Spleen (tissue), 11 donors: ENCODE results near the gene ASCL5. TPM values are rescaled to one million over a fixed set of nuclear protein-coding genes. Genes with fewer than 3 reads are reported as not detected.

Experiments
- DNase-seq: peaks from one replicate; pipeline ENCODE4 v3.0.0-alpha.2; 2020
- H3K27ac ChIP-seq, 8 donors: fragments of 200-600 bp; sonication (generic) in 7 of 8; 1 replicate in 4 of 8; 2 replicates in 4 of 8; pipeline versions ENCODE4 v1.5.0 to v1.8.0; 2016 to 2021; ENCODE audit warnings: inconsistent platforms in 4 of 8, mild to moderate bottlenecking in 4 of 8, moderate library complexity in 1 of 8
- H3K27me3 ChIP-seq, 7 donors: fragments of 200-600 bp; sonication (generic) in 6 of 7; replicated peaks in 1 of 7; 1 replicate in 4 of 7; 2 replicates in 3 of 7; pipeline versions ENCODE4 v1.5.0 to v1.8.0; 2016 to 2021; ENCODE audit warnings: inconsistent platforms in 3 of 7, mild to moderate bottlenecking in 1 of 7
- H3K36me3 ChIP-seq, 6 donors: fragments of 200-600 bp; sonication (generic) in 5 of 6; 1 replicate in 4 of 6; 2 replicates in 2 of 6; pipeline versions ENCODE4 v1.5.0 to v1.8.0; 2016 to 2021; ENCODE audit warnings: inconsistent platforms in 2 of 6
- H3K4me1 ChIP-seq, 6 donors: fragments of 200-600 bp; sonication (generic) in 5 of 6; 1 replicate in 3 of 6; 2 replicates in 3 of 6; pipeline versions ENCODE4 v1.5.0 to v1.8.0; 2016 to 2021; ENCODE audit warnings: inconsistent platforms in 3 of 6
- H3K4me3 ChIP-seq, 8 donors: fragments of 200-600 bp; sonication (generic) in 7 of 8; 1 replicate in 4 of 8; 2 replicates in 4 of 8; pipeline versions ENCODE4 v1.5.0 to v1.8.0; 2016 to 2021; ENCODE audit warnings: inconsistent platforms in 4 of 8, mild to moderate bottlenecking in 4 of 8, moderate library complexity in 2 of 8
- H3K9me3 ChIP-seq, 8 donors: fragments of 200-600 bp; sonication (generic) in 7 of 8; 1 replicate in 4 of 8; 2 replicates in 4 of 8; pipeline versions ENCODE4 v1.5.0 to v1.8.0; 2016 to 2021; ENCODE audit warnings: inconsistent platforms in 4 of 8
- POLR2A ChIP-seq, 3 donors: fragments of 450-650 bp; IDR thresholded peaks; one replicate each; pipeline ENCODE4 v1.5.1; 2017; ENCODE audit warnings: antibody characterized with exemption in 3 of 3, mild to moderate bottlenecking in 1 of 3
- POLR2AphosphoS5 ChIP-seq, 3 donors: sonication (generic); formaldehyde crosslinking; IDR thresholded peaks; one replicate each; pipeline ENCODE4 v1.5.1; 2017; ENCODE audit warnings: antibody characterized with exemption in 3 of 3
- WGBS, 5 donors: extraction: QIAGEN DNeasy Blood & Tissue Kit in 3 of 5; methylation state at CpG; one replicate each; pipeline versions ENCODE4 v1.1.5 to v1.1.7; 2013 to 2018; 5-methylcytosine and 5-hydroxymethylcytosine counted together
- intact Hi-C: fragments of 100-400 bp; cut with DNase I; formaldehyde crosslinking; loops from one replicate; pipeline ENCODE4 v1.15.0; 2023; ENCODE audit warnings: low total_unique reads
- polyA plus RNA-seq, 3 donors: library from polyadenylated mRNA; stranded (reverse); fragments of 200-250 nt; gene quantifications; one replicate each; pipeline ENCODE4 v1.2.1, GENCODE V29; 2013
- total RNA-seq, 7 donors: library from RNA; depleted of rRNA in 3 of 7; stranded (reverse); fragments of >200 nt in 3 of 7; fragmentation: NEBNext Ultra II Directional in 4 of 7; extraction: Animal tissue kit (Norgen Biotek cat#: 25700) in 4 of 7; gene quantifications; one replicate each; pipeline versions ENCODE4 v1.1.0 to v1.2.1, GENCODE V29; 2016 to 2021
- TF ChIP-seq, protein P1 (sequence below), 11 experiments: fragments of 200-600 bp in 7 of 11; fragments of 450-650 bp in 4 of 11; sonication (generic) in 4 of 11; IDR thresholded peaks in 8 of 11; conservative IDR thresholded peaks in 3 of 11; 1 replicate in 7 of 11; 2 replicates in 4 of 11; pipeline versions ENCODE4 v1.4.0 to v1.8.0; 2016 to 2021; ENCODE audit warnings: antibody characterized with exemption in 11 of 11, inconsistent platforms in 4 of 11, mild to moderate bottlenecking in 1 of 11
- donor health status: healthy with polysubstance abuse.
- donor health status: DM: no; HTN: no; CAD: no; lungs with moderate emphysema.
- donor health status: DM: no; HTN: no; CAD: no.
- donor health status: Bipolar disorder and iron deficiency.
- donor health status: healthy.
- donor health status: DM: no; HTN: no; CAD: no.
- donor health status: DM: yes; HTN: yes; CAD: no.

ASCL5 gene
- total and polyA plus RNA-seq, 10 donors = 0.06 to 0.85 (median 0.09) TPM; not detected in 6

- Histone ChIP-seq H3K27ac (no peak overlapping the region), H3K36me3 (no peaks in the 10 kb centered on the region), H3K4me3 (no peak overlapping the region), H3K4me1 (no peaks in the 10 kb centered on the region), H3K27me3 (peaks cover 0 to 9% (median 0%) of the 10 kb centered on the region in 7 donors), H3K9me3 (no peaks in the 10 kb centered on the region)
- 73 to 94% (median 89%) methylated on average over 4 of the region's 4 CpGs for WGBS, 5 donors
- intact Hi-C loops = no loop called here
- DNase-seq = no peak
- no peak for TF ChIP-seq POLR2A (IDR thresholded peaks at IDR 0.05)
- TF ChIP-seq, protein P1, sequence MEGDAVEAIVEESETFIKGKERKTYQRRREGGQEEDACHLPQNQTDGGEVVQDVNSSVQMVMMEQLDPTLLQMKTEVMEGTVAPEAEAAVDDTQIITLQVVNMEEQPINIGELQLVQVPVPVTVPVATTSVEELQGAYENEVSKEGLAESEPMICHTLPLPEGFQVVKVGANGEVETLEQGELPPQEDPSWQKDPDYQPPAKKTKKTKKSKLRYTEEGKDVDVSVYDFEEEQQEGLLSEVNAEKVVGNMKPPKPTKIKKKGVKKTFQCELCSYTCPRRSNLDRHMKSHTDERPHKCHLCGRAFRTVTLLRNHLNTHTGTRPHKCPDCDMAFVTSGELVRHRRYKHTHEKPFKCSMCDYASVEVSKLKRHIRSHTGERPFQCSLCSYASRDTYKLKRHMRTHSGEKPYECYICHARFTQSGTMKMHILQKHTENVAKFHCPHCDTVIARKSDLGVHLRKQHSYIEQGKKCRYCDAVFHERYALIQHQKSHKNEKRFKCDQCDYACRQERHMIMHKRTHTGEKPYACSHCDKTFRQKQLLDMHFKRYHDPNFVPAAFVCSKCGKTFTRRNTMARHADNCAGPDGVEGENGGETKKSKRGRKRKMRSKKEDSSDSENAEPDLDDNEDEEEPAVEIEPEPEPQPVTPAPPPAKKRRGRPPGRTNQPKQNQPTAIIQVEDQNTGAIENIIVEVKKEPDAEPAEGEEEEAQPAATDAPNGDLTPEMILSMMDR (IDR thresholded peaks at IDR 0.05 in 8 of 11, conservative IDR thresholded peaks at IDR 0.05 in 3 of 11) = no peak
- TF ChIP-seq POLR2AphosphoS5 (IDR thresholded peaks at IDR 0.05) = no peak
Measured at GRCh38 chr1:201090541-201090940, 36.4 kb downstream of the ASCL5 start.

- intact Hi-C loops = no loop called here
- WGBS, 5 donors = 81 to 97% (median 86%) methylated on average over 5 of the region's 5 CpGs
- H3K27ac ChIP-seq = no peak overlapping the region
- H3K4me3 ChIP-seq = no peak overlapping the region
- no peak for DNase-seq
- H3K9me3 ChIP-seq = no peaks in the 10 kb centered on the region
- no peak for TF ChIP-seq POLR2A (IDR thresholded peaks at IDR 0.05)
- no peaks in the 10 kb centered on the region for H3K4me1 ChIP-seq
- no peaks in the 10 kb centered on the region for H3K36me3 ChIP-seq
- H3K27me3 ChIP-seq = peaks cover 0 to 13% (median 0%) of the 10 kb centered on the region in 7 donors
Measured at GRCh38 chr1:201089596-201089995, 37.4 kb downstream of the ASCL5 start.

- Histone ChIP-seq H3K9me3 (no peaks in the 10 kb centered on the region), H3K27me3 (peaks cover 0 to 13% (median 0%) of the 10 kb centered on the region in 7 donors), H3K4me3 (no peak overlapping the region), H3K4me1 (no peaks in the 10 kb centered on the region), H3K36me3 (no peaks in the 10 kb centered on the region), H3K27ac (no peak overlapping the region)
- WGBS, 5 donors = 90 to 95% (median 93%) methylated on average over 19 of the region's 19 CpGs
- no peak for DNase-seq
- TF ChIP-seq, protein P1 (IDR thresholded peaks at IDR 0.05 in 8 of 11, conservative IDR thresholded peaks at IDR 0.05 in 3 of 11) = no peak
- TF ChIP-seq POLR2A (IDR thresholded peaks at IDR 0.05) = no peak
- intact Hi-C loops = no loop called here
Measured at GRCh38 chr1:201088901-201089525, 38.0 kb downstream of the ASCL5 start.

DNA sequence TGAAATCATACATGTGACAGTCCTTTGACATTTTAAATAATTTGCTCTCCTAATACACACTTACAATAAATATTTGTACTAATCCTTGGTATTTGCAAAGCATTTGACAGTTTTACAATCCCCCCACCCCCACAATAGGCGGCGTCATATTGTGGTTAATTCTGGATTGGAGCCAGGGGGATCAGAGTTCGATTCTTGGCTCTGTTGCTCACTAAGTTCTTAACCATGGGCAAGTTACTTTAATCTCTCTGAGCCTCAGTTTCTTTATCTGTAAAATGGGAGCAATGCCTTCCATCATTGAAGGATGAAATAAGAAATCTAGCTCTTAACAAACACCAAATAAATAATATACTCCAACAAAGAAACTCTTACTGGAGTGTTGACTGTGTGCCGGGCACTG, 38.6 kb downstream of the ASCL5 start:
- Histone ChIP-seq H3K9me3 (no peaks in the 10 kb centered on the region), H3K27me3 (peaks cover 0 to 13% (median 0%) of the 10 kb centered on the region in 7 donors), H3K27ac (no peak overlapping the region), H3K4me1 (no peaks in the 10 kb centered on the region), H3K4me3 (no peak overlapping the region), H3K36me3 (no peaks in the 10 kb centered on the region)
- TF ChIP-seq, protein P1 (IDR thresholded peaks at IDR 0.05 in 8 of 11, conservative IDR thresholded peaks at IDR 0.05 in 3 of 11) = no peak
- TF ChIP-seq POLR2AphosphoS5 (IDR thresholded peaks at IDR 0.05) (no peak), POLR2A (IDR thresholded peaks at IDR 0.05) (no peak)
- WGBS, 5 donors = 56 to 72% (median 59%) methylated on average over 4 of the region's 4 CpGs
- intact Hi-C loops = no loop called here
- DNase-seq = no peak
